Keratinocyte (primary cell): ENCODE results near the gene FNIP2. TPM values are rescaled to one million over a fixed set of nuclear protein-coding genes. Genes with fewer than 3 reads are reported as not detected.

Experiments used
- DNase-seq: peaks from one replicate; pipeline ENCODE4 v3.0.0-alpha.2; 2011; ENCODE audit warnings: low read depth, missing footprints, low spot score
- FAIRE-seq: peaks from 2 replicates; lab custom pipeline; 2011; peaks lifted over from hg19 to GRCh38; lab: Jason Lieb, UNC
- H2AFZ ChIP-seq: 2 replicates; pipeline ENCODE4 v1.6.0; 2012; ENCODE audit warnings: low read length, control low read depth, inconsistent platforms; ENCODE audit not compliant: control insufficient read depth
- H3K27ac ChIP-seq: 2 replicates; pipeline ENCODE4 v1.5.1; 2011; ENCODE audit warnings: low read length; ENCODE audit not compliant: control insufficient read depth, insufficient read depth
- H3K27me3 ChIP-seq: 3 replicates; pipeline ENCODE4 v1.6.0; 2011; ENCODE audit warnings: low read length; ENCODE audit not compliant: control insufficient read depth, insufficient read depth; ENCODE audit errors: extremely low read depth
- H3K36me3 ChIP-seq, 2 experiments: 2 replicates in 1 of 2; 3 replicates in 1 of 2; pipeline ENCODE4 v1.5.1; 2011; ENCODE audit warnings: low read length in 2 of 2, mild to moderate bottlenecking in 1 of 2; ENCODE audit not compliant: control insufficient read depth in 2 of 2, insufficient read depth in 2 of 2; ENCODE audit errors: extremely low read depth in 1 of 2
- H3K4me1 ChIP-seq: 3 replicates; pipeline ENCODE4 v1.5.1; 2011; ENCODE audit warnings: low read length; ENCODE audit not compliant: control insufficient read depth, insufficient read depth; ENCODE audit errors: extremely low read depth
- H3K4me2 ChIP-seq: 3 replicates; pipeline ENCODE4 v1.6.0; 2011; ENCODE audit warnings: low read depth, low read length; ENCODE audit not compliant: control insufficient read depth, insufficient read depth; ENCODE audit errors: extremely low read depth
- H3K4me3 ChIP-seq, 3 experiments: fragments of 200-600 bp in 1 of 3; sonication (generic) in 1 of 3; 2 replicates in 2 of 3; 3 replicates in 1 of 3; pipeline ENCODE4 v1.5.1; 2011 to 2016; ENCODE audit warnings: low read length in 3 of 3, mild to moderate bottlenecking in 3 of 3, control low read depth in 2 of 3, inconsistent platforms in 1 of 3, low read depth in 1 of 3, mixed read lengths in 1 of 3, mixed run types in 1 of 3, moderate library complexity in 1 of 3; ENCODE audit not compliant: control insufficient read depth in 2 of 3, insufficient read depth in 2 of 3; ENCODE audit errors: extremely low read depth in 1 of 3
- H3K79me2 ChIP-seq: 2 replicates; pipeline ENCODE4 v1.6.0; 2012; ENCODE audit warnings: low read length; ENCODE audit not compliant: control insufficient read depth, insufficient read depth
- H3K9ac ChIP-seq: 3 replicates; pipeline ENCODE4 v1.6.0; 2011; ENCODE audit warnings: low read length; ENCODE audit not compliant: control insufficient read depth, insufficient read depth; ENCODE audit errors: extremely low read depth
- H3K9me1 ChIP-seq: 3 replicates; pipeline ENCODE4 v1.6.0; 2011; ENCODE audit warnings: low read length; ENCODE audit not compliant: control insufficient read depth, insufficient read depth; ENCODE audit errors: extremely low read depth
- H3K9me3 ChIP-seq: 2 replicates; pipeline ENCODE4 v1.5.1; 2012; ENCODE audit warnings: low read depth, low read length; ENCODE audit not compliant: control insufficient read depth
- H4K20me1 ChIP-seq: 3 replicates; pipeline ENCODE4 v1.6.0; 2011; ENCODE audit warnings: low read length; ENCODE audit not compliant: control insufficient read depth, insufficient read depth; ENCODE audit errors: extremely low read depth
- EZH2 ChIP-seq: IDR thresholded peaks from one replicate; pipeline ENCODE4 v1.6.1; 2012; ENCODE audit warnings: inconsistent platforms, mild to moderate bottlenecking, low read length, moderate library complexity
- dilution Hi-C: fragments of 300-500 bp; cut with MboI; formaldehyde crosslinking; loops from one replicate; pipeline ENCODE4 v1.7.0; 2020; ENCODE audit warnings: low sequenced_read_pairs; ENCODE audit not compliant: extremely low pct_ligation_motif_present
- polyA plus RNA-seq, 5 experiments: library from polyadenylated mRNA; depleted of rRNA in 3 of 5; stranded (reverse) in 3 of 5; stranded (forward) in 1 of 5; unstranded in 1 of 5; fragments of >200 nt; gene quantifications; 1 replicate in 1 of 5; 2 replicates in 3 of 5; 3 replicates in 1 of 5; pipeline versions ENCODE4 v1.2.1 to v1.2.3, GENCODE V29; 2011 to 2012; ENCODE audit warnings: missing spikeins in 2 of 5, low read depth in 1 of 5, low replicate concordance in 1 of 5
- TF ChIP-seq, protein P1 (sequence below), 3 experiments: IDR thresholded peaks in 1 of 3; conservative IDR thresholded peaks in 1 of 3; optimal IDR thresholded peaks in 1 of 3; 2 replicates in 2 of 3; 3 replicates in 1 of 3; pipeline versions ENCODE3 to v1.5.1; 2011; ENCODE audit warnings: low read length in 3 of 3, mild to moderate bottlenecking in 3 of 3, moderate library complexity in 2 of 3, control low read depth in 1 of 3, inconsistent platforms in 1 of 3; ENCODE audit not compliant: insufficient read depth in 2 of 3; ENCODE audit errors: extremely low read depth in 1 of 3

The FNIP2 gene
- polyA plus RNA-seq, 1 donor (not counting 4 experiments of a cell fraction or from before 2014, with no cell fraction given) = 6.2 TPM

DNA sequence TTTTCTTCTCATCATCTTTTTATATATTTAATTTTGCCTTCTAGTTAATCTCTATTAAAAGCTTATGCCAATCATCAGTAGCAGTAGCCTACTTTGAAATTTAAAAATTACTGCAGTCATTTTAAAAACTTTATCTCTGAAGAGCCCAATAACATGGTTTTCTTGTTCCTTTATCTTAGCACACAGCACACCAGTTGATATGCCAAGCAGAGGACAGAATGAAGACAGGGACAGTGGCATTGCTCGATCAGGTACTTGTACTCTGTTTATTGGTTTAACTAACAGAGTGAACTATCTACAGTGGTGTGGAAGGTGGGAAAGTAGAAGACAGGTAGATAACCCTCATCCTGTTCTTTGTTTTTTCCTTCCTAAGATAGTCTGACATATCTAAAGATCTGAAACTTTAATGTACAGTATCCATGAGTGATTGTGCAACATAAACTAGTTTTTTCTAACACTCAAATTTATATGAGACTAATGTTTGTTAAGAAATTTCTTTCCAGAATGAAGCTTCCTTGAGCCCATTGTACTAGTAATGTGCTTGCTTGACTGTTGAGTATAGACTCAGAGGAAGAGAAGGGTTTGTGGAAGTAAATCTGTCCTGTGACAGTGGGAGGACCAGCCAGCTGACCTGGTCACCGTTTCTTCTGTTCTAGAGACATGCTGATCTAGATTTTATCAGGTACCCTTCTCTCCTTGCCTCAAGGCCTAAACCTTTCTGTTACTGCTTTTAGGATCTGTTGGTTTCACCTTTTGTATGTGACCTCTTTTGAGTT is 66.6 kb downstream of the FNIP2 start:
- Histone ChIP-seq H3K27ac (peak overlapping the region; percentile 86), H3K79me2 (no peaks in the 10 kb centered on the region), H4K20me1 (no peaks in the 10 kb centered on the region), H3K9me1 (no peaks in the 10 kb centered on the region), H2AFZ (no peak overlapping the region), H3K36me3 (peaks cover 4 to 5% of the 10 kb centered on the region in 2 experiments), H3K4me3 (peak overlapping the region in 1 of 3 experiments; percentile 47), H3K9ac (no peak overlapping the region), H3K4me1 (peaks cover 21% of the 10 kb centered on the region), H3K9me3 (no peaks in the 10 kb centered on the region), H3K4me2 (peak overlapping the region; percentile 89), H3K27me3 (no peaks in the 10 kb centered on the region)
- DNase-seq = no peak
- dilution Hi-C loops = no loop called here
- TF ChIP-seq, protein P1, sequence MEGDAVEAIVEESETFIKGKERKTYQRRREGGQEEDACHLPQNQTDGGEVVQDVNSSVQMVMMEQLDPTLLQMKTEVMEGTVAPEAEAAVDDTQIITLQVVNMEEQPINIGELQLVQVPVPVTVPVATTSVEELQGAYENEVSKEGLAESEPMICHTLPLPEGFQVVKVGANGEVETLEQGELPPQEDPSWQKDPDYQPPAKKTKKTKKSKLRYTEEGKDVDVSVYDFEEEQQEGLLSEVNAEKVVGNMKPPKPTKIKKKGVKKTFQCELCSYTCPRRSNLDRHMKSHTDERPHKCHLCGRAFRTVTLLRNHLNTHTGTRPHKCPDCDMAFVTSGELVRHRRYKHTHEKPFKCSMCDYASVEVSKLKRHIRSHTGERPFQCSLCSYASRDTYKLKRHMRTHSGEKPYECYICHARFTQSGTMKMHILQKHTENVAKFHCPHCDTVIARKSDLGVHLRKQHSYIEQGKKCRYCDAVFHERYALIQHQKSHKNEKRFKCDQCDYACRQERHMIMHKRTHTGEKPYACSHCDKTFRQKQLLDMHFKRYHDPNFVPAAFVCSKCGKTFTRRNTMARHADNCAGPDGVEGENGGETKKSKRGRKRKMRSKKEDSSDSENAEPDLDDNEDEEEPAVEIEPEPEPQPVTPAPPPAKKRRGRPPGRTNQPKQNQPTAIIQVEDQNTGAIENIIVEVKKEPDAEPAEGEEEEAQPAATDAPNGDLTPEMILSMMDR (optimal IDR thresholded peaks at IDR 0.05 in 1 of 3, IDR thresholded peaks at IDR 0.05 in 1 of 3, conservative IDR thresholded peaks at IDR 0.05 in 1 of 3; ENCODE audit: extremely low read depth in 1 of 3, insufficient read depth in 2 of 3, low read length in 3 of 3) = no peak
- TF ChIP-seq EZH2 = no peak
- no peak for FAIRE-seq

DNA sequence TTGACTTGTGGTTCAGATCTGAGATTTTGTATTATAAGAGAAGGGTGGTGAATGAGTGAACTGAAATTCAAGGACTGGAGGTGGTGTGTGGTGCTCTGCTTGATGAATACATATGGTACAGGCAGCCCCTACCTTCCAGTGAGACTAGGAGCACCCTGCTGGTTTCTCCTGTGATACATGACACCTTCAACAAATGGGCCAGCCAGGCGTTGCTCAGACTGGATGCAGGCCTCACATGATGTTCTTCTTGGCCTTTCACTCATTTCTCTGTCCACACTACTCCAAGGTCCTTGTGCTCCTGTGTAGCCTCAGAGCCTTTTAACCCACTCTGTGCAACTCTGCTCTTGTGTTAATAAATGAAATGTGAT is 67.2 kb downstream of the FNIP2 start:
- no peak for TF ChIP-seq EZH2
- Histone ChIP-seq H3K4me1 (peaks cover 21% of the 10 kb centered on the region), H3K36me3 (peaks cover 3 to 4% of the 10 kb centered on the region in 2 experiments), H3K27ac (peak overlapping the region; percentile 86), H3K9me3 (no peaks in the 10 kb centered on the region), H2AFZ (no peak overlapping the region), H3K79me2 (no peaks in the 10 kb centered on the region), H3K27me3 (no peaks in the 10 kb centered on the region), H3K4me2 (no peak overlapping the region), H3K4me3 (no peak overlapping the region), H3K9me1 (no peaks in the 10 kb centered on the region), H4K20me1 (no peaks in the 10 kb centered on the region), H3K9ac (no peak overlapping the region)
- DNase-seq (no peak), FAIRE-seq (peak; percentile 56)
- dilution Hi-C loops = no loop called here
